Adipocyte (in vitro differentiated cells): ENCODE measurements around the gene CNOT6L.

ENCODE experiments used
- DNase-seq: peaks from one replicate; pipeline ENCODE4 v3.0.0-alpha.2; 2015; ENCODE audit warnings: low read depth
- H3K27me3 ChIP-seq: replicated peaks from 2 replicates; pipeline ENCODE4 v1.7.0; 2013; ENCODE audit warnings: mild to moderate bottlenecking, low read length, moderate library complexity; ENCODE audit not compliant: control insufficient read depth, insufficient read depth
- H3K36me3 ChIP-seq: 2 replicates; pipeline ENCODE4 v1.7.0; 2013; ENCODE audit warnings: low read length, mild to moderate bottlenecking, moderate library complexity; ENCODE audit not compliant: control insufficient read depth, insufficient read depth, severe bottlenecking
- H3K4me1 ChIP-seq: 2 replicates; pipeline ENCODE4 v1.7.0; 2013; ENCODE audit warnings: mild to moderate bottlenecking, low read length, moderate library complexity; ENCODE audit not compliant: control insufficient read depth, insufficient read depth
- H3K4me3 ChIP-seq: 2 replicates; pipeline ENCODE4 v1.7.0; 2013; ENCODE audit warnings: mild to moderate bottlenecking, low read length, moderate library complexity
- H3K9ac ChIP-seq: 2 replicates; pipeline ENCODE4 v1.7.0; 2013; ENCODE audit warnings: mild to moderate bottlenecking, low read length, moderate library complexity
- H3K9me3 ChIP-seq: 2 replicates; pipeline ENCODE4 v1.7.0; 2013; ENCODE audit warnings: mild to moderate bottlenecking, low read length, moderate library complexity; ENCODE audit not compliant: control insufficient read depth

The CNOT6L gene

GRCh38 chr4:77669946-77670590 lies 149.1 kb downstream of the CNOT6L start:
- DNase-seq = no peak
- Histone ChIP-seq H3K27me3 (peaks cover 4% of the 10 kb centered on the region), H3K9ac (no peak overlapping the region), H3K9me3 (no peaks in the 10 kb centered on the region), H3K4me1 (no peaks in the 10 kb centered on the region), H3K4me3 (no peak overlapping the region), H3K36me3 (no peaks in the 10 kb centered on the region)

GRCh38 chr4:77665381-77666069 lies 153.6 kb downstream of the CNOT6L start:
- Histone ChIP-seq H3K9ac (no peak overlapping the region), H3K4me3 (no peak overlapping the region), H3K9me3 (no peaks in the 10 kb centered on the region), H3K36me3 (no peaks in the 10 kb centered on the region), H3K27me3 (peaks cover 4% of the 10 kb centered on the region), H3K4me1 (no peaks in the 10 kb centered on the region)
- no peak for DNase-seq
